Loucy (cell line): Measurements from ENCODE around the gene STOM.

Source experiments
- H2AFZ ChIP-seq: fragments of 200-600 bp; sonication (generic); 2 replicates; pipeline ENCODE4 v1.6.0; 2016; ENCODE audit warnings: antibody characterized with exemption, mild to moderate bottlenecking, low read length, moderate library complexity
- H3F3A ChIP-seq: fragments of 200-600 bp; 2 replicates; pipeline ENCODE4 v1.6.0; 2016; ENCODE audit warnings: antibody characterized with exemption, low read depth, mild to moderate bottlenecking
- H3K27me3 ChIP-seq: fragments of 200-600 bp; sonication (generic); 2 replicates; pipeline ENCODE4 v1.6.1; 2014; ENCODE audit warnings: low read length, mild to moderate bottlenecking; ENCODE audit not compliant: insufficient read depth, poor library complexity, severe bottlenecking
- H3K36me3 ChIP-seq: fragments of 200-600 bp; sonication (generic); 2 replicates; pipeline ENCODE4 v1.6.1; 2016; ENCODE audit warnings: low read length; ENCODE audit not compliant: insufficient read depth
- H3K4me1 ChIP-seq: fragments of 200-600 bp; sonication (generic); 2 replicates; pipeline ENCODE4 v1.5.1; 2014; ENCODE audit warnings: low read length, mild to moderate bottlenecking; ENCODE audit not compliant: insufficient read depth, poor library complexity, severe bottlenecking
- H3K4me2 ChIP-seq: fragments of 200-600 bp; sonication (generic); 2 replicates; pipeline ENCODE4 v1.6.0; 2014; ENCODE audit warnings: antibody characterized with exemption, low read length, low read depth, mild to moderate bottlenecking; ENCODE audit not compliant: poor library complexity, severe bottlenecking
- H3K4me3 ChIP-seq: fragments of 200-600 bp; sonication (generic); 2 replicates; pipeline ENCODE4 v1.5.1; 2014; ENCODE audit warnings: low read length, mild to moderate bottlenecking, mixed read lengths; ENCODE audit not compliant: poor library complexity, severe bottlenecking
- H3K79me2 ChIP-seq: fragments of 200-600 bp; sonication (generic); 2 replicates; pipeline ENCODE4 v1.6.1; 2014; ENCODE audit warnings: low read length; ENCODE audit not compliant: insufficient read depth
- H3K9ac ChIP-seq: fragments of 200-600 bp; sonication (generic); 2 replicates; pipeline ENCODE4 v1.6.0; 2014; ENCODE audit warnings: mild to moderate bottlenecking, low read depth, low read length, moderate library complexity; ENCODE audit not compliant: poor library complexity, severe bottlenecking
- H3K9me2 ChIP-seq: fragments of 200-600 bp; sonication (generic); replicated peaks from 2 replicates; pipeline ENCODE4 v1.6.1; 2016; ENCODE audit warnings: low read depth, low read length, mixed read lengths
- H3K9me3 ChIP-seq: fragments of 200-600 bp; sonication (generic); 2 replicates; pipeline ENCODE4 v1.6.1; 2014; ENCODE audit warnings: mild to moderate bottlenecking, antibody characterized with exemption, low read length, low read depth; ENCODE audit not compliant: insufficient read depth
- H4K20me1 ChIP-seq: fragments of 200-600 bp; sonication (generic); 2 replicates; pipeline ENCODE4 v1.6.0; 2014; ENCODE audit warnings: antibody characterized with exemption, low read length, mild to moderate bottlenecking; ENCODE audit not compliant: insufficient read depth, poor library complexity, severe bottlenecking
- EZH2phosphoT487 ChIP-seq: fragments of 200-600 bp; IDR thresholded peaks from 2 replicates; pipeline ENCODE4 v1.6.1; 2018; ENCODE audit warnings: antibody characterized with exemption, mild to moderate bottlenecking, moderate library complexity, borderline replicate concordance
- TF ChIP-seq, protein P1 (sequence below): fragments of 200-600 bp; sonication (generic); conservative IDR thresholded peaks from 2 replicates; pipeline ENCODE4 v1.5.1; 2014; ENCODE audit warnings: mild to moderate bottlenecking, antibody characterized with exemption, low read length

STOM gene

DNA sequence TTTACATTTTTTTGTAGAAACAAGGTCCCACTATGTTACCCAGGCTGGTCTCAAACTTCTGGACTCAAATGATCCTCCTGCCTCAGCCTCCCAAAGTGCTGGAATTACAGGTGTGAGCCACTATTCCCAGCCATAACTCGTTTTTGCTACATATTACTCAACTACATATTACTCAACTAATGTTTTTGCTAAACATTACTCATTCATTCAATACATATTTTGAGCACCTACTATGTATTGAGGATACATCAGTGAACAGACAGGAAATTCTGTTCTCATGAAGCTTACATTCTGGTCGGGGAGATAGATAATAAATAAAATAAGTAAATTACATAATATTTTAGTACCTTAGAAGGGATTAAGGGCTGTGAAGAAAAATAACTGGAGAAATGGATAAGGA, 34.9 kb upstream of the STOM start:
- Histone ChIP-seq H4K20me1 (no peaks in the 10 kb centered on the region), H3K4me3 (no peak overlapping the region), H3K36me3 (no peaks in the 10 kb centered on the region), H3K9ac (no peak overlapping the region), H3F3A (no peaks in the 10 kb centered on the region), H3K27me3 (no peaks in the 10 kb centered on the region), H3K79me2 (no peaks in the 10 kb centered on the region), H3K9me3 (peaks cover 7% of the 10 kb centered on the region), H2AFZ (no peak overlapping the region), H3K9me2 (no peaks in the 10 kb centered on the region), H3K4me1 (no peaks in the 10 kb centered on the region), H3K4me2 (no peak overlapping the region)
- TF ChIP-seq, protein P1, sequence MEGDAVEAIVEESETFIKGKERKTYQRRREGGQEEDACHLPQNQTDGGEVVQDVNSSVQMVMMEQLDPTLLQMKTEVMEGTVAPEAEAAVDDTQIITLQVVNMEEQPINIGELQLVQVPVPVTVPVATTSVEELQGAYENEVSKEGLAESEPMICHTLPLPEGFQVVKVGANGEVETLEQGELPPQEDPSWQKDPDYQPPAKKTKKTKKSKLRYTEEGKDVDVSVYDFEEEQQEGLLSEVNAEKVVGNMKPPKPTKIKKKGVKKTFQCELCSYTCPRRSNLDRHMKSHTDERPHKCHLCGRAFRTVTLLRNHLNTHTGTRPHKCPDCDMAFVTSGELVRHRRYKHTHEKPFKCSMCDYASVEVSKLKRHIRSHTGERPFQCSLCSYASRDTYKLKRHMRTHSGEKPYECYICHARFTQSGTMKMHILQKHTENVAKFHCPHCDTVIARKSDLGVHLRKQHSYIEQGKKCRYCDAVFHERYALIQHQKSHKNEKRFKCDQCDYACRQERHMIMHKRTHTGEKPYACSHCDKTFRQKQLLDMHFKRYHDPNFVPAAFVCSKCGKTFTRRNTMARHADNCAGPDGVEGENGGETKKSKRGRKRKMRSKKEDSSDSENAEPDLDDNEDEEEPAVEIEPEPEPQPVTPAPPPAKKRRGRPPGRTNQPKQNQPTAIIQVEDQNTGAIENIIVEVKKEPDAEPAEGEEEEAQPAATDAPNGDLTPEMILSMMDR: no peak
- TF ChIP-seq EZH2phosphoT487: no peak

DNA sequence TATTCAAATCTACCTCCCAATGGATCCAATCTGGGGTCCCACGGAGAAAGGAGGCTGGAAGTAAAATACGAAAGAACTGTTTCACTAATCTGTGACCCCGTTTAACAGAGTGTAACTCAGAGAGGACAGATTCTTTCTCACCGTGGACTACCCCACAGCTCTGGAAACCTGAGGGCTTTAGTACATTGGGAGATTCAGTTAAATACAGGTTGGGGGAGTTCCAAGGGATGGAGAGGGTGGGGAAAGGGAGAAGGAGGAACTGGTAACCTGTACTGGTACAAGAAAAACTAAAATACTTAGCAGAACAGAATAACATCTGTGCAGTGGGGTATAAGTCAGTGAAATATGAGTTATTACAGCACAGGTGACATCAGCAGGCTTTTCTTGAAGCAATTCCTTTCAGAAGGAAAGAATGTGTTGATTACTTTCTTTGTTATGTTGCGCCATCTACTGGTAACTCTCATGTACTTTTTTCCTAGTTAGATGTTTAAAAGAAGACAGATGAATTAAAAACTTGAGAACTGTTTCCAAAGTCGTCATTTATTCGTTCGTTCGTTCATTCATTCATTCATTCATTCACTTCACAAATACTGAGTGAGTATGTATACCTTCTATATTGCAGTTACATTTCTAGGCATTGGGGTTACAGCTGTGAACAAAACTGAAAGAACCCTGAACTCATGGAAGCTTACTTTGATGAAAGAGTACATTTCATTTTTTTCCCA, 30.0 kb upstream of the STOM start:
- Histone ChIP-seq H3K9me2 (no peaks in the 10 kb centered on the region), H3K4me2 (peak overlapping the region; percentile 43), H3K79me2 (no peaks in the 10 kb centered on the region), H4K20me1 (no peaks in the 10 kb centered on the region), H3K27me3 (no peaks in the 10 kb centered on the region), H2AFZ (peak overlapping the region; percentile 47; the same call in 1 of the 2 replicates), H3K36me3 (no peaks in the 10 kb centered on the region), H3F3A (no peaks in the 10 kb centered on the region), H3K4me3 (no peak overlapping the region), H3K4me1 (peaks cover 7% of the 10 kb centered on the region), H3K9ac (no peak overlapping the region), H3K9me3 (peaks cover 3% of the 10 kb centered on the region; the same call in 1 of the 2 replicates)
- TF ChIP-seq, protein P1: peak; percentile 79
- no peak for TF ChIP-seq EZH2phosphoT487

DNA sequence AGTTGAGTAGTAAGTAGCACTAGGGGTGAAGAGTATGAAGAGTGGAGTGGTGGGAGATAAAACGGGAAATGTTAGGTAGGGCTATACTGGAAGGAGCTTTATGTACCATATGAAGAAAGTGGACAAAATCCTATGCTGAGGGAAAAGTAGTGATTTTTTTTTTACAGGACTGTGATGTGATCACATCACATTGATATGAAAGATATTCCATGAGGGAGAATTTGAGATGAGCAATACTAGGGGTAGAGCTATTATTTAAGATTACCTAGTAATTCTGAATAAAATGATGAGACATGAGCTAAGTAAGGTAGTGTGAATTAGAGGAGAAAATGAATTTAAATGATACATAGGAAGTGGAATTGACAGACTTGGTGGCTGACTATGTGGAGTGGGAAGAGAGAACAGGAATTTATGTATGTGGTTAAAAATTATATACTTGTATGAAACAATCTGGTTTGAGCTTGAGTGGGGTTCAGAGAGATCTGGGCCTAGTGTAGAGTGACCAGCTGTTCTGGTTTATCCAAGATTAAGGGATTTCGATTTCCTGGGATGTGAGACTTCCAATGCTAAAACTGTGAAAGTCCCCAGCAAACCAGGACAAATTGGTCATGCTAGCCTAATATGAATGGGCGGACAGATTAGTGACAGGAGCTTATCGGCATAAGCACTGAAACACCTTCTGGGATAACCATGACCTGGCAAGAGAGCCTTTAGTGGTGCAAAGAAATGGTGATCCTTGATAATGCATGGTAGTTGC, 29.3 kb upstream of the STOM start:
- Histone ChIP-seq H3K9me2 (no peaks in the 10 kb centered on the region), H3K9ac (no peak overlapping the region), H3K4me1 (peaks cover 14% of the 10 kb centered on the region), H2AFZ (no peak overlapping the region), H3K36me3 (no peaks in the 10 kb centered on the region), H3K9me3 (peaks cover 3% of the 10 kb centered on the region; the same call in 1 of the 2 replicates), H4K20me1 (no peaks in the 10 kb centered on the region), H3K27me3 (no peaks in the 10 kb centered on the region), H3F3A (no peaks in the 10 kb centered on the region), H3K4me3 (no peak overlapping the region), H3K79me2 (no peaks in the 10 kb centered on the region), H3K4me2 (no peak overlapping the region)
- TF ChIP-seq EZH2phosphoT487: no peak
- TF ChIP-seq, protein P1: no peak
